ENCODE results near the gene MTUS2. TPM values are rescaled to one million over a fixed set of nuclear protein-coding genes. Genes with fewer than 3 reads are reported as not detected.

The MTUS2 gene
- total RNA-seq, 6 donors from 2014 or later = 0.11 to 1.6 (median 0.20) TPM; not detected in 1

GRCh38 chr13:28867564-28867963 is 47.4 kb downstream of the MTUS2 start:
- no peak for TF ChIP-seq POLR2AphosphoS5 (IDR thresholded peaks at IDR 0.05)
- no peak for TF ChIP-seq EP300 (IDR thresholded peaks at IDR 0.05)
- TF ChIP-seq POLR2A (IDR thresholded peaks at IDR 0.05) = no peak
- no peak for TF ChIP-seq CTCF (IDR thresholded peaks at IDR 0.05)

GRCh38 chr13:28872427-28873176 is 52.5 kb downstream of the MTUS2 start:
- WGBS, 2 donors = 50 to 62% methylated on average over 2 of the region's 2 CpGs
- no peaks in the 10 kb centered on the region for H3K36me3 ChIP-seq
- no peak for DNase-seq
- no peak for ATAC-seq (ENCODE audit: low FRiP score in 2 of 2)
- no peaks in the 10 kb centered on the region for H3K27me3 ChIP-seq
- no peak overlapping the region for H3K27ac ChIP-seq
- TF ChIP-seq POLR2AphosphoS5 (IDR thresholded peaks at IDR 0.05) (no peak), CTCF (IDR thresholded peaks at IDR 0.05) (no peak), EP300 (IDR thresholded peaks at IDR 0.05) (no peak)
- no peaks in the 10 kb centered on the region for H3K4me1 ChIP-seq
- no peak overlapping the region for H3K4me3 ChIP-seq
- H3K9me3 ChIP-seq = peaks cover 0 to 14% (median 6%) of the 10 kb centered on the region in 4 donors

More at GRCh38 chr13:28867564-28867963, 47.4 kb downstream of the MTUS2 start:
- no peaks in the 10 kb centered on the region for H3K36me3 ChIP-seq
- H3K9me3 ChIP-seq = peaks cover 0 to 6% (median 5%) of the 10 kb centered on the region in 4 donors
- 48 to 64% methylated on average over 1 of the region's 1 CpG for WGBS, 2 donors
- no peaks in the 10 kb centered on the region for H3K4me1 ChIP-seq
- no peak overlapping the region for H3K4me3 ChIP-seq
- no peak for DNase-seq
- ATAC-seq (ENCODE audit: low FRiP score in 2 of 2) = no peak
- H3K27me3 ChIP-seq = no peaks in the 10 kb centered on the region
- no peak overlapping the region for H3K27ac ChIP-seq

- no peak overlapping the region for H3K27ac ChIP-seq
- H3K4me1 ChIP-seq = no peaks in the 10 kb centered on the region
- peaks cover 0 to 14% (median 6%) of the 10 kb centered on the region in 4 donors for H3K9me3 ChIP-seq
- no peak for DNase-seq
- 87 to 94% methylated on average over 6 of the region's 6 CpGs for WGBS, 2 donors
- no peak overlapping the region for H3K4me3 ChIP-seq
- no peak for ATAC-seq (ENCODE audit: low FRiP score in 2 of 2)
- no peaks in the 10 kb centered on the region for H3K27me3 ChIP-seq
- H3K36me3 ChIP-seq = no peaks in the 10 kb centered on the region
- TF ChIP-seq POLR2AphosphoS5 (IDR thresholded peaks at IDR 0.05) = no peak
- no peak for TF ChIP-seq CTCF (IDR thresholded peaks at IDR 0.05)
- TF ChIP-seq EP300 (IDR thresholded peaks at IDR 0.05) = no peak
- TF ChIP-seq POLR2A (IDR thresholded peaks at IDR 0.05) = no peak
These were observed 55.9 kb downstream of the MTUS2 start for GRCh38 chr13:28875846-28876615.

- Histone ChIP-seq H3K9me3 (peaks cover 0 to 10% (median 3%) of the 10 kb centered on the region in 4 donors), H3K27me3 (no peaks in the 10 kb centered on the region), H3K4me1 (no peaks in the 10 kb centered on the region), H3K27ac (no peak overlapping the region), H3K4me3 (no peak overlapping the region), H3K36me3 (no peaks in the 10 kb centered on the region)
- WGBS, 2 donors = 77% methylated on average over 4 of the region's 4 CpGs
- DNase-seq = no peak
- no peak for TF ChIP-seq EP300 (IDR thresholded peaks at IDR 0.05)
- TF ChIP-seq POLR2AphosphoS5 (IDR thresholded peaks at IDR 0.05) = no peak
- no peak for TF ChIP-seq CTCF (IDR thresholded peaks at IDR 0.05)
- no peak for TF ChIP-seq POLR2A (IDR thresholded peaks at IDR 0.05)
- ATAC-seq (ENCODE audit: low FRiP score in 2 of 2) = no peak
These were observed 57.3 kb downstream of the MTUS2 start for GRCh38 chr13:28877408-28877807.
